ENCODE data around the gene SLC45A3.

SLC45A3 gene

GRCh38 chr1:205711105-205712048 lies 31.1 kb upstream of the SLC45A3 start:
- Histone ChIP-seq H3K4me3 (ENCODE audit: low read length) (no peak overlapping the region), H3K4me1 (ENCODE audit: insufficient read depth, low read length) (peaks cover 22% of the 10 kb centered on the region), H3K27me3 (ENCODE audit: insufficient read depth, low read length) (no peaks in the 10 kb centered on the region), H3K9me3 (ENCODE audit: insufficient read depth, low read depth, low read length) (no peaks in the 10 kb centered on the region), H3K9ac (ENCODE audit: low read depth, low read length) (no peak overlapping the region), H3K36me3 (ENCODE audit: insufficient read depth, low read length) (peaks cover 56% of the 10 kb centered on the region), H3K27ac (ENCODE audit: low read depth, low read length) (peak overlapping the region; percentile 27; the same call in 1 of the 2 replicates)
- WGBS = 63% methylated on average over 8 of the region's 8 CpGs

GRCh38 chr1:205710201-205711062 lies 30.1 kb upstream of the SLC45A3 start:
- Histone ChIP-seq H3K9me3 (ENCODE audit: insufficient read depth, low read depth, low read length) (no peaks in the 10 kb centered on the region), H3K4me1 (ENCODE audit: insufficient read depth, low read length) (peaks cover 14% of the 10 kb centered on the region), H3K4me3 (ENCODE audit: low read length) (no peak overlapping the region), H3K9ac (ENCODE audit: low read depth, low read length) (no peak overlapping the region), H3K36me3 (ENCODE audit: insufficient read depth, low read length) (peaks cover 46% of the 10 kb centered on the region), H3K27ac (ENCODE audit: low read depth, low read length) (no peak overlapping the region), H3K27me3 (ENCODE audit: insufficient read depth, low read length) (no peaks in the 10 kb centered on the region)
- WGBS = 94% methylated on average over 1 of the region's 1 CpG

GRCh38 chr1:205709640-205710039 lies 29.3 kb upstream of the SLC45A3 start:
- Histone ChIP-seq H3K9ac (ENCODE audit: low read depth, low read length) (no peak overlapping the region), H3K27me3 (ENCODE audit: insufficient read depth, low read length) (no peaks in the 10 kb centered on the region), H3K36me3 (ENCODE audit: insufficient read depth, low read length) (peaks cover 38% of the 10 kb centered on the region), H3K27ac (ENCODE audit: low read depth, low read length) (no peak overlapping the region), H3K9me3 (ENCODE audit: insufficient read depth, low read depth, low read length) (no peaks in the 10 kb centered on the region), H3K4me1 (ENCODE audit: insufficient read depth, low read length) (peaks cover 12% of the 10 kb centered on the region; the same call in 1 of the 2 replicates), H3K4me3 (ENCODE audit: low read length) (no peak overlapping the region)
- WGBS = 92% methylated on average over 2 of the region's 2 CpGs

GRCh38 chr1:205709059-205709398 lies 28.7 kb upstream of the SLC45A3 start:
- Histone ChIP-seq H3K36me3 (ENCODE audit: insufficient read depth, low read length) (peaks cover 32% of the 10 kb centered on the region), H3K4me3 (ENCODE audit: low read length) (no peak overlapping the region), H3K9ac (ENCODE audit: low read depth, low read length) (no peak overlapping the region), H3K27ac (ENCODE audit: low read depth, low read length) (no peak overlapping the region), H3K4me1 (ENCODE audit: insufficient read depth, low read length) (peaks cover 12% of the 10 kb centered on the region; the same call in 1 of the 2 replicates), H3K9me3 (ENCODE audit: insufficient read depth, low read depth, low read length) (no peaks in the 10 kb centered on the region), H3K27me3 (ENCODE audit: insufficient read depth, low read length) (no peaks in the 10 kb centered on the region)
- WGBS = 92% methylated on average over 2 of the region's 4 CpGs

GRCh38 chr1:205706601-205707502 lies 26.5 kb upstream of the SLC45A3 start:
- H3K9ac ChIP-seq (ENCODE audit: low read depth, low read length) = no peak overlapping the region
- H3K9me3 ChIP-seq (ENCODE audit: insufficient read depth, low read depth, low read length) = no peaks in the 10 kb centered on the region
- H3K36me3 ChIP-seq (ENCODE audit: insufficient read depth, low read length) = peaks cover 29% of the 10 kb centered on the region
- no peaks in the 10 kb centered on the region for H3K27me3 ChIP-seq (ENCODE audit: insufficient read depth, low read length)
- H3K4me3 ChIP-seq (ENCODE audit: low read length) = no peak overlapping the region
- H3K27ac ChIP-seq (ENCODE audit: low read depth, low read length) = no peak overlapping the region
- H3K4me1 ChIP-seq (ENCODE audit: insufficient read depth, low read length) = peaks cover 4% of the 10 kb centered on the region; the same call in 1 of the 2 replicates
- 94% methylated on average over 6 of the region's 6 CpGs for WGBS

GRCh38 chr1:205704903-205705302 lies 24.6 kb upstream of the SLC45A3 start:
- H3K9ac ChIP-seq (ENCODE audit: low read depth, low read length) = no peak overlapping the region
- no peaks in the 10 kb centered on the region for H3K9me3 ChIP-seq (ENCODE audit: insufficient read depth, low read depth, low read length)
- peaks cover 18% of the 10 kb centered on the region for H3K36me3 ChIP-seq (ENCODE audit: insufficient read depth, low read length)
- H3K4me1 ChIP-seq (ENCODE audit: insufficient read depth, low read length) = peaks cover 12% of the 10 kb centered on the region
- no peak overlapping the region for H3K4me3 ChIP-seq (ENCODE audit: low read length)
- 96% methylated on average over 2 of the region's 2 CpGs for WGBS
- no peak overlapping the region for H3K27ac ChIP-seq (ENCODE audit: low read depth, low read length)
- H3K27me3 ChIP-seq (ENCODE audit: insufficient read depth, low read length) = no peaks in the 10 kb centered on the region

- no peak overlapping the region for H3K27ac ChIP-seq (ENCODE audit: low read depth, low read length)
- 60% methylated on average over 1 of the region's 1 CpG for WGBS
- H3K4me3 ChIP-seq (ENCODE audit: low read length) = no peak overlapping the region
- H3K27me3 ChIP-seq (ENCODE audit: insufficient read depth, low read length) = no peaks in the 10 kb centered on the region
- no peak overlapping the region for H3K9ac ChIP-seq (ENCODE audit: low read depth, low read length)
- peaks cover 12% of the 10 kb centered on the region for H3K4me1 ChIP-seq (ENCODE audit: insufficient read depth, low read length)
- no peaks in the 10 kb centered on the region; the same call in 1 of the 2 replicates for H3K36me3 ChIP-seq (ENCODE audit: insufficient read depth, low read length)
- H3K9me3 ChIP-seq (ENCODE audit: insufficient read depth, low read depth, low read length) = no peaks in the 10 kb centered on the region
Measured at GRCh38 chr1:205703072-205703471, 22.8 kb upstream of the SLC45A3 start.

- no peak overlapping the region for H3K9ac ChIP-seq (ENCODE audit: low read depth, low read length)
- no peaks in the 10 kb centered on the region; the same call in 1 of the 2 replicates for H3K36me3 ChIP-seq (ENCODE audit: insufficient read depth, low read length)
- H3K4me1 ChIP-seq (ENCODE audit: insufficient read depth, low read length) = peaks cover 12% of the 10 kb centered on the region
- WGBS = 80% methylated on average over 3 of the region's 4 CpGs
- no peaks in the 10 kb centered on the region for H3K27me3 ChIP-seq (ENCODE audit: insufficient read depth, low read length)
- no peak overlapping the region for H3K4me3 ChIP-seq (ENCODE audit: low read length)
- no peaks in the 10 kb centered on the region for H3K9me3 ChIP-seq (ENCODE audit: insufficient read depth, low read depth, low read length)
- H3K27ac ChIP-seq (ENCODE audit: low read depth, low read length) = no peak overlapping the region
Measured at GRCh38 chr1:205701891-205702290, 21.6 kb upstream of the SLC45A3 start.

GRCh38 chr1:205701420-205701819 lies 21.1 kb upstream of the SLC45A3 start:
- H3K4me3 ChIP-seq (ENCODE audit: low read length) = no peak overlapping the region
- H3K27ac ChIP-seq (ENCODE audit: low read depth, low read length) = no peak overlapping the region; the same call in 1 of the 2 replicates
- peaks cover 12% of the 10 kb centered on the region for H3K4me1 ChIP-seq (ENCODE audit: insufficient read depth, low read length)
- no peaks in the 10 kb centered on the region for H3K27me3 ChIP-seq (ENCODE audit: insufficient read depth, low read length)
- no peaks in the 10 kb centered on the region for H3K36me3 ChIP-seq (ENCODE audit: insufficient read depth, low read length)
- H3K9ac ChIP-seq (ENCODE audit: low read depth, low read length) = no peak overlapping the region
- no peaks in the 10 kb centered on the region for H3K9me3 ChIP-seq (ENCODE audit: insufficient read depth, low read depth, low read length)
- 43% methylated on average over 2 of the region's 2 CpGs for WGBS

GRCh38 chr1:205700865-205701401 lies 20.6 kb upstream of the SLC45A3 start:
- WGBS = 21% methylated on average over 2 of the region's 2 CpGs
- Histone ChIP-seq H3K4me3 (ENCODE audit: low read length) (no peak overlapping the region), H3K36me3 (ENCODE audit: insufficient read depth, low read length) (no peaks in the 10 kb centered on the region), H3K4me1 (ENCODE audit: insufficient read depth, low read length) (peaks cover 12% of the 10 kb centered on the region), H3K27ac (ENCODE audit: low read depth, low read length) (no peak overlapping the region; the same call in 1 of the 2 replicates), H3K27me3 (ENCODE audit: insufficient read depth, low read length) (no peaks in the 10 kb centered on the region), H3K9ac (ENCODE audit: low read depth, low read length) (no peak overlapping the region), H3K9me3 (ENCODE audit: insufficient read depth, low read depth, low read length) (no peaks in the 10 kb centered on the region)

All from HUES64 (cell line).